ENCODE results near the gene PTPRU.

DNA sequence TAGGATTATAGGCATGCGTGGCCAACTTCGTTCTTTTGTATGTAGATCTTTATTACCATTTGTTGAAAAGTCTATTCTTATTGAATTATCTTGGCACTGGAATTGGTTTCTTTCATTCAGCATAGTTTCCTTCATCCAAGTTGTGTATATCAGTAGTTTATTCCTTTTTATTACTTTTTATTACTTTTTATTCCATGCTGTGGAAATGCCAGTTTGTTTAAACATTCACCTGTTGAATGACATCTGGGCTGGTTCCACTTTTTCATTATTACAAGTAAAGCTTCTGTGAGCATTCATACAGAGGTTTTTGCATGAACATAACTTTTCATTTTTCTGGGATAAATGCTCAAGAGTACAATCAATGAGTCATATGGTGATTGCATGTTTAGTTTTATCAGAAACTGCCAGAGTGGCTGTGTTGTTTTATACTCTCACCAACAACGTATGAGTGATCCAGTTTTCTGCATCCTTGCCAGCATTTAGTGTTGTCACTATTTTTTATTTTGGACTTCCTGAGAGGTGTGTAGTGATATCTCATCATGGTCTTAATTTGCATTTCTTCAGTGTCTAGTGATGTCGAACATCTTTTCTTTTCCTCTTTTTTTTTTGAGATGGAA lies 28.6 kb downstream of the PTPRU start:
- TF ChIP-seq POLR2A (IDR thresholded peaks at IDR 0.05): no peak
- TF ChIP-seq, protein P1, sequence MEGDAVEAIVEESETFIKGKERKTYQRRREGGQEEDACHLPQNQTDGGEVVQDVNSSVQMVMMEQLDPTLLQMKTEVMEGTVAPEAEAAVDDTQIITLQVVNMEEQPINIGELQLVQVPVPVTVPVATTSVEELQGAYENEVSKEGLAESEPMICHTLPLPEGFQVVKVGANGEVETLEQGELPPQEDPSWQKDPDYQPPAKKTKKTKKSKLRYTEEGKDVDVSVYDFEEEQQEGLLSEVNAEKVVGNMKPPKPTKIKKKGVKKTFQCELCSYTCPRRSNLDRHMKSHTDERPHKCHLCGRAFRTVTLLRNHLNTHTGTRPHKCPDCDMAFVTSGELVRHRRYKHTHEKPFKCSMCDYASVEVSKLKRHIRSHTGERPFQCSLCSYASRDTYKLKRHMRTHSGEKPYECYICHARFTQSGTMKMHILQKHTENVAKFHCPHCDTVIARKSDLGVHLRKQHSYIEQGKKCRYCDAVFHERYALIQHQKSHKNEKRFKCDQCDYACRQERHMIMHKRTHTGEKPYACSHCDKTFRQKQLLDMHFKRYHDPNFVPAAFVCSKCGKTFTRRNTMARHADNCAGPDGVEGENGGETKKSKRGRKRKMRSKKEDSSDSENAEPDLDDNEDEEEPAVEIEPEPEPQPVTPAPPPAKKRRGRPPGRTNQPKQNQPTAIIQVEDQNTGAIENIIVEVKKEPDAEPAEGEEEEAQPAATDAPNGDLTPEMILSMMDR (IDR thresholded peaks at IDR 0.05): no peak

Measured in vagina (tissue), 2 donors.